Stimulated activated CD4-positive, alpha-beta T cell treated with anti-CD3 and anti-CD28 coated beads, Interleukin-1b, Interleukin-23, amount 100 ng/mL, for 48 hours (primary cell): ENCODE results near the gene OSTF1.

Experiments
- DNase-seq: peaks from one replicate; pipeline ENCODE4 v3.0.0-alpha.2; 2020

The OSTF1 gene

GRCh38 chr9:75086541-75087288 is 1.6 kb upstream of the OSTF1 start:
- DNase-seq = no peak

DNA sequence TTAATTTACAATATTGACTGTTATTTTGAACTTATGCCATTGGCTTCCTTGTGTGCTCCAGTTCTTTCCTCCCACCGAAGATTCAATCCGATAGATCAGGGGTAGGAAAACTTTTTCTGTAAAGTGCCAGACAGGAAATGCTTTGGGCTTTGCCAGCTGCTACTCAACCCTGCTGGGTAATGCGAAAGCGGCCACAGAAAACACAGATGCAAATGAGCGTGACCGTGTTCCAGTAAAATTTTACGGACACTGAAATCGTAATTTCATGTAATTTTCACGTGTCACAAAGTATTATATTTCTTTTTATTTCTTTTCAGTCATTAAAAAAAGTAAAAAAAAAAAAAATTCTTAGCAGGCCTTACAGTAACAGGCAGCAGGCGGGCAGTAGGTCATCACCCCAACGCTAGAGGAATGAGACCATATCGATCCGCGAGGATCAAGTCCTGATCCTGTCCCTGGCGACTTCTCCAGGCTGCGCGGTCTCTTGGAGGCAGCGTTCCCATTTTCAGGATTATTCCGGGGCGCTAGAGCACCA is 958 bp upstream of the OSTF1 start:
- DNase-seq = peak; percentile 35

GRCh38 chr9:75088646-75089372 is 495 bp downstream of the OSTF1 start:
- no peak for DNase-seq

- no peak for DNase-seq
Observed at GRCh38 chr9:75089373-75089766, 1.1 kb downstream of the OSTF1 start.

DNA sequence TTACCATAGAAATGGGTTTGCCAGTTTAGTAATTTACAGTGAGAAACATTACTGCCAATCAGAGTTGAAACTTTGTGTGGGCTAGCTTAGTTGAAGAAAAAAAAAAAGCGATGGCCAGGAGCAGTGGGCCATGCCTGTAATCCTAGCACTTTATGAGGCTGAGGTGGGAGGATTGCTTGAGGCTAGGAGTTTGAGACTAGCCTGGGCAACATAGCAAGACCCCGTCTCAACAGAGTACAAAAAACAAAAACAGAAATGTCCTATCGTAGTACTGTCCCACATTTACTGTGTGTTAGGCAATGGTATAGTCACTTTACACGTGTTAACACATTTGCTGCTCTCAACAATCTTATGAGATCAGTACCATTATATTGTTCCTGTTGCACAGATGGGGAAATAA is 2.3 kb downstream of the OSTF1 start:
- no peak for DNase-seq

DNA sequence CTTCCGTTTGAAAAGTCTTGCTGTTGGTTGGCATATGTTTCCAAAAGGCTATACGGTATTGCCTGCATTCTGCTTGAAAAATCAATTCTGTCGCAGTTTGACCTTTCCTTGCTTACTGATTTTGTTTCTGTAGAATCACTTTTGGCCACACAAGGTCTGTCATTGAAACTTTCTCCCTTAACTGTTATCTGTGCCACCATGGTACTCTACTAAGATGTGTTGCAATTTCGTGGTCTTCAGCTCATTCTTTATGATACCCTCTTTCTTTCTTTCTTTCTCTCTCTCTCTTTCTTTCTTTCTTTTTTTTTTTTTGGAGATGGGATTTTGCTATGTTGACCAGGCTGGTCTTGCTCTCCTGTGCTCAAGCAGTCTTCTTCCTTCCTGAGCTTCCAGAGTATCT is 4.5 kb downstream of the OSTF1 start:
- DNase-seq = no peak

- DNase-seq = no peak
Observed at GRCh38 chr9:75096796-75097195, 8.5 kb downstream of the OSTF1 start.

DNA sequence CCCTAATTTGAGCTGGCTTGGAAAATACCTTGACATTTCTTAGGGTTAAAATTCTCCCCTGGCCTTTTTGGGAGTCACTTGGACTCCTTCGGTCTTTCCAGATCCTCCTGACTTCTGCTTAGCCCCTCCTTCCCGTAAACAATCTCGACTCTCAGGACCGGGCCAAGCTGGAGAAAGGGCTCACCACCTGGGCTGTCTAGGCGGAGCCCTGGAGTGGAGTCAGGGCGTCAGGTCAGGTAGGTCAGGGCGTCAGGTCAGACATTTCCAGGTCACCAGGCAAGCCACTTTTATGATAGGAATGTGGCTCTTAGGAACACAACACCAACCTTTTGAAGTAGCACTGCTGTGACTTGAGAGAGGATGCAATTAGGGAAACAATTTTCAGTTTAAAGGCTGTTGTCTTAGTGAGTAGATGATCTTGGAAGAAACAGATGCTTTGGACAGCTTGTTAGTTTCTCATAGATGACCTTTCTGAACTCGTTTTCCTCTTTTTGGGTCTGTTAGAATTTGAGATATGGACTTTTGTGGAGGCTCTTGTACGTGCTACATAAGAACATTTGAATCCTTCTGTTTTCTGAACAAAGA is 12.8 kb downstream of the OSTF1 start:
- DNase-seq = no peak

DNA sequence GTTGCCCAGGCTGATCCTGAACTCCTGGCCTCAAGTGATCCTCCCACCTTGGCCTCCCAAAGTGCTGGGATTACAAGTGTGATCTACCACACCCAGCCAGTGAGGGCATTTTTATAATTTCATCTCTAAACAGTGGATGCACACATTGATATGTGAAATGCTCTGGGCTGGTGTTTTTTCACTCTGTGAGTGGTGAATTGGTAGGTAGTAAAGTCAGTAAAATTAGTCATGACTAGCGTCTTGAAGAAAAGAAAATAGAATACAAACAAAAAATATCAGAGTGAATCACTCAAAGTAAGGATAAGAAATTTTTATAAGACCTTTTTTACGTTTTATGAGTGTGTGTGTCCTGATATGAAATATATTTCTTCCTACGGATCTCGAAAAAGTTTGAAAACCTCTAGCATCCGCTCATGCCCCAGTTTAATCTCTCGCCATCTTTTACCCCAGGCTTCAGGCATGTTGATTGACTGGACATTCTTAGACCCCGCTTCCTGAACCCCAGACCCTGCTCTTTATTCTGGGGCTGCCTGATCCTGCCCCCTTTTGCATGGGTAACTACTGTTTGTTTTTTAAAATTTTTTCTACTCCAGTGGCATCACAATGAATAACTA is 14.0 kb downstream of the OSTF1 start:
- DNase-seq = no peak

DNA sequence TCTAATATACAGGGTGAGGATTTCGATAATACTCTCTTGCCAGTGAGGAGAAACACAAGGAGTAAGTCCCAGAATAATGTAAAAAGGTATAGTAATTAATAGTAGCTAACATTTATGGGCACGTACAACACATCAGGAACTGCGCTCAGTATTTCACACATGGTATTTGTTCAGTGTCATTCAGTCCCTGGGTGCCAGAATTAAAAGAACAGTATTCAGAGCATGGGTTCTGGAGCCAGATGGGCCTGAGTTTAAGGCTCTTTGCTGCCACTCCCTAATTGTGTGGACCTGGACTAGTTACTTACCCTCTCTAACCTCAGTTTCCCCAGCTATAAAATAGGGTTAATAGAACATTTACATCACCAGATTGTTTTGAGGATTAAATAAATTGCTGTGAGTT is 16.3 kb downstream of the OSTF1 start:
- DNase-seq = no peak

DNA sequence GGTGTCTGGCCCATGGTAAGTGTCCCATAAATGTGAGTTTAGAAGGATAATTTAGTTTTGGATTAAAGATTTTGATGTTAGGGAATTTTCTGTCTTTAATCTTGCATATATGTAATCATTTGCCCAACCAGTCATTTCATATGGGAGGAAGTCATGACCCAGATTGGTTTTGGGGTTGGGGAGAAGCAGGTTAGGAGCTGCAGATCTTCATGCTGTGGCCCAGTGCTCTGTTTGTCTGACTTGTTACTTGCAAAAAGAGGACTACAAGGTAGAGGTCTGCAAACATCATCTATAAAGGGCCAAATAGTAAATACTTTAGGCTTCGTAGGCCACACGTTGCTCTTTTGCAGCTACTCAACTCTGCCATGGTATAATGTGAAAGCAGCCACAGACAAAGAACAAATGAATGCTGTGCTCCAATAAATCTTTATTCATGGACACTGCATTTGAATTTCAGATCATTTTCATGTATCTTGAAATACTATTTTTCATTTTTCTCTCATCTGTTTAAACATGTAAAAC is 16.8 kb downstream of the OSTF1 start:
- no peak for DNase-seq

DNA sequence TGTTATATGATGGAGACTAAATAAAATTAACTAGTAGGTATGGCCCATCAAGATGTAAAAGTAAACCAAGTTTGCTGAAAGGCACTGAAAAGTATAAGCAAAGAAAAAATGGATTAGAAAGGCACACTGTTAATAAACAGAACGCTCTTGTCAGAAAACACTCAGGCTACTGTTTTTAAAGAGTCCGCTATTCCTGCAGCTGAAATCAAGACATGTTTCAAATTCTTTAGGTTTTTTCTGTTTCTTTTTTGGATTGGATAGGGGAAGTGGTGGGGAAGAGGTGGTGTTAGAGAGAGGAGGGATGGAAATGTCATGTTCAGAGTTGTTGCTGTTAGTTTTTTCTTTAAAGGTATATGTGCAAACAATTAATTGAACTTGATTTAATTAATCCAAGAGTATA is 17.5 kb downstream of the OSTF1 start:
- no peak for DNase-seq

DNA sequence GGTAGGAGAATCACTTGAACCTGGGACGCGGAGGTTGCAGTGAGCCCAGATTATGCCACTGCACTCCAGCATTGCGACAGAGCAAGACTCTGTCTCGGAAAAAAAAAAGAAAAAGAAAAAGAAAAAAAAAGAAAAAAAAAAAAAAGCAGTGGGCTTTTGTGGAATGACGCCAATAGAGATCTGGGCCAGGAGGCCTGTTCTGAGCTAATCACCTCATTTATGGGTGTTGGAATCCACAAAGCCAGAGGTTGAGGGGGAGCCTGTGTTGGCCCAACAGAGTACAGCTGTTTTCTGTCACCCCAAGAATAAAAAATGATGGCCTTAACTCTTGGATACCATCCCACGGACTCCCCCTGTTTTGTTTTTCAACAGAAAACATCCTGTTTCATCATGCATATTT is 18.5 kb downstream of the OSTF1 start:
- DNase-seq = no peak

- no peak for DNase-seq
Observed at GRCh38 chr9:75108571-75108970, 20.3 kb downstream of the OSTF1 start.

DNA sequence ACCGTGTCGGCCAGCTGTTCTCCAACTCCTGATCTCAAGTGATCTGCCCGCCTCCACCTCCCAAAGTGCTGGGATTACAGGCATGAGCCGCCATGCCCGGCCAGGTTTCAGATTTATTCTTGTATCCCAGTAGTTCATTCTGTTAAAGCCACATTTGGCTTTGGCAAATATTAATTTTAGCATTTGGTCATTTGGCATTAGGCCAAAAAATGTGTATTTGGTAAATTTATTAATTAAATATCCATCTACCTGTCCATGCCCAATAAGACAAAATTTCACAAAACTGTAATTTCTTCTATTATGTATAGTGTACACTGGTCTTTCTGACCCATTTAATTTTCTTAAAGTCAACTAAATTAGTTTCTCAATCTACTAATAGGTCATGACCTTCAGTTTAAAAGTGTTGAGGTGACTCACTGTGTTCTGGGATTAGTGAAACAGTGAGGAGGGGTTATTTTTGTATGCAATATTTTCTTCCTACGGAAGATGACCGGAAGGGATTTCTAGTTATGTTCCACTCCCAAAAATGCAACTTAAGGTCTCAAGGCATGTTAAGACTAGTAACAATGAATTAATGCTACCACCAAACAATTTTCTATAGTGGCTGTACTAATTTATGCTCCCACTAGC is 21.0 kb downstream of the OSTF1 start:
- DNase-seq = no peak

DNA sequence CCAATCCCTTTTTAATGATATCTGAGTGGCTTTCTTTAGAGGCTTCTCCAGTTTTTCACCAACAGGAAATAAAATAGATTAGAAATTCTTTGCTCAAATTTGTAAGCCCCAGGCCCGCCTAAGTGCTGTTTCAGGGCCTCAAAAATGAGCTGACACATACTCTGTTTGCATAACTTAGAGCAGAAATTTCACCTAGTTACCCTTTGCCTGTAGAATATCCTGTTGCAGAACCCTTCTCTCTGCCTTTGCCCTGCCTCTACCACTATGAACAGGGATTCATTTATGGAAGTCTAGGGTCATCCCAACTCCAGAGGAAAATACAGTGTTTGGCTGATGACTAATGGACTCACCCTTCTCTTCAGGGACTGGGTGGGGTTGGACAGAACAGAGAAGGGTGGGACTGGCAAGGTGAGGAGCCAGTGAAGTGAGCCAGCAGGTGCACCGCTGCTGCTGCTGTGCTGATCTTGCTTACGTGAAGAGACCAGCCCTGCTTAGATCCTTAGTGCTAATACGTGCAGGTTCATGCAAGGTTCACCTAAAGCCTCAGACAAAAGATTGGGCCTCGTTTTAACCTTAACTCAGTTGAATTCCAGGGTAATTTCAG is 22.8 kb downstream of the OSTF1 start:
- no peak for DNase-seq

DNA sequence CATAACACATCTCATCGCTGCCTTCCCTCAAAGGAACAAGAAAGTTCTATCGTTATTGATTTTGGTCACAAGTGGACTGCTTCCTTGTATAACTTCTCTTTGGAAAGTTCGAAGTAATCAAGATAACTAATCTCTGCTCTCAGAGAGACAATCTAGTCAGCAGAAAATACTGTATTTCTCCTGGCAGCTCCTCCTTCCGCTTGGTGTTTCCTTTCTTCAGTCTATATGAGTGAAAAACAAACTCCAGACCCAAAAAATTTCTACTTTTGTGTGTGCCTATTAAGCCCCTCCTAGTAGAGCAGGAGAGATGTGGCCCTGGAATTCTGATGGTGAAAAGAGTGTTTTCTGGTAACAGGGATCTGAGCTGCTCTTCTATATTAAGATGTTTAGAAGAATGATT is 24.5 kb downstream of the OSTF1 start:
- no peak for DNase-seq

DNA sequence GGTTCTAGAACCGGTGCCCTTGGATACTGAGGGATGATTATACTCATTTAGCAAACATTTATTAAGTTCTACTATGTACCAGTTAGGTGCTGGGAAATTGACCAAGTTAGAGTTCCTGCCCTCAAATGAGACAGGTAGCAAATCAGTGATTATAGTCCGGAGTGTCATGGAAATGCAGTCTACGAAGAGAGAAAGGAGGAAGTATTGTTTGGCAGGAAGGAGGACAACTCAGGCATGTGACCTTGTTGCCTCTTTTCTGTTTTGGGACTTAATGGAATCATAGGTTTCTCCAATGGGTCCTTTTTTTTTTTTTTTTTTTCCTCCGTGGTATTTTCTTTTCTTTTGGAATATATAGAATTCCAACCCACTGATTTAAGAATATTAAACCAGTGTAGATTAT is 28.0 kb downstream of the OSTF1 start:
- no peak for DNase-seq

GRCh38 chr9:75117564-75117963 is 29.2 kb downstream of the OSTF1 start:
- no peak for DNase-seq

- no peak for DNase-seq
Observed at GRCh38 chr9:75120686-75121085, 32.4 kb downstream of the OSTF1 start.

- DNase-seq = no peak
Observed at GRCh38 chr9:75121914-75122558, 33.7 kb downstream of the OSTF1 start.

GRCh38 chr9:75123696-75124095 is 35.4 kb downstream of the OSTF1 start:
- DNase-seq = no peak
